Measurements from ENCODE around the gene IL18BP.

The IL18BP gene

GRCh38 chr11:71998649-71999310 lies at the start of gene IL18BP:
Gene IL18BP, plus strand, starts transcription at chr11:71998909. Its CDS starts 1,076 bp downstream, at chr11:71999985.
- no peak for FAIRE-seq

GRCh38 chr11:71949034-71949433 lies 49.7 kb upstream of the IL18BP start:
- no peak for FAIRE-seq

GRCh38 chr11:71951741-71952310 lies 46.9 kb upstream of the IL18BP start:
- no peak for FAIRE-seq

GRCh38 chr11:71955898-71956456 lies 42.7 kb upstream of the IL18BP start:
- no peak for FAIRE-seq

GRCh38 chr11:71962428-71963038 lies 36.2 kb upstream of the IL18BP start:
- FAIRE-seq, result no peak

GRCh38 chr11:71963468-71963867 lies 35.2 kb upstream of the IL18BP start:
- FAIRE-seq, result no peak

GRCh38 chr11:71964641-71965040 lies 34.1 kb upstream of the IL18BP start:
- FAIRE-seq, result no peak

- no peak for FAIRE-seq
Measured at GRCh38 chr11:71971680-71972079, 27.0 kb upstream of the IL18BP start.

- FAIRE-seq, result no peak
Measured at GRCh38 chr11:71976551-71976950, 22.2 kb upstream of the IL18BP start.

- no peak for FAIRE-seq
Measured at GRCh38 chr11:71977090-71977489, 21.6 kb upstream of the IL18BP start.

GRCh38 chr11:71977743-71978418 lies 20.8 kb upstream of the IL18BP start:
- FAIRE-seq, result no peak

GRCh38 chr11:71979094-71979493 lies 19.6 kb upstream of the IL18BP start:
- FAIRE-seq, result no peak

GRCh38 chr11:71979602-71980001 lies 19.1 kb upstream of the IL18BP start:
- FAIRE-seq, result no peak

GRCh38 chr11:71986131-71986530 lies 12.6 kb upstream of the IL18BP start:
- no peak for FAIRE-seq

GRCh38 chr11:71987521-71987920 lies 11.2 kb upstream of the IL18BP start:
- FAIRE-seq, result no peak

- no peak for FAIRE-seq
Measured at GRCh38 chr11:71988050-71988449, 10.7 kb upstream of the IL18BP start.

GRCh38 chr11:71990701-71991100 lies 8.0 kb upstream of the IL18BP start:
- no peak for FAIRE-seq

GRCh38 chr11:71991494-71991893 lies 7.2 kb upstream of the IL18BP start:
- no peak for FAIRE-seq

GRCh38 chr11:71992136-71992730 lies 6.5 kb upstream of the IL18BP start:
- no peak for FAIRE-seq

- no peak for FAIRE-seq
Measured at GRCh38 chr11:71994786-71995185, 3.9 kb upstream of the IL18BP start.

- FAIRE-seq, result no peak
Measured at GRCh38 chr11:71995726-71996291, 2.9 kb upstream of the IL18BP start.

GRCh38 chr11:71996517-71996916 lies 2.2 kb upstream of the IL18BP start:
- FAIRE-seq, result no peak

GRCh38 chr11:71996946-71997345 lies 1.8 kb upstream of the IL18BP start:
- FAIRE-seq, result no peak
